GM12873 (cell line): ENCODE measurements around the gene IQCF6.

Experiments
- CTCF ChIP-seq: IDR thresholded peaks from 2 replicates; pipeline ENCODE4 v1.5.1; 2012; ENCODE audit warnings: low read depth, mild to moderate bottlenecking, moderate library complexity, low read length, control low read depth; ENCODE audit not compliant: insufficient read depth; ENCODE audit errors: missing control alignments

The IQCF6 gene

GRCh38 chr3:51759203-51759602 lies 19.8 kb downstream of the IQCF6 start:
- no peak for TF ChIP-seq CTCF

GRCh38 chr3:51751287-51751686 lies 27.8 kb downstream of the IQCF6 start:
- no peak for TF ChIP-seq CTCF

GRCh38 chr3:51750878-51751277 lies 28.2 kb downstream of the IQCF6 start:
- TF ChIP-seq CTCF, result no peak

- TF ChIP-seq CTCF, result no peak
Measured at GRCh38 chr3:51748327-51748726, 30.7 kb downstream of the IQCF6 start.

GRCh38 chr3:51747840-51748239 lies 31.2 kb downstream of the IQCF6 start:
- TF ChIP-seq CTCF, result no peak

- no peak for TF ChIP-seq CTCF
Measured at GRCh38 chr3:51739110-51739509, 39.9 kb downstream of the IQCF6 start.

GRCh38 chr3:51735950-51736349 lies 43.1 kb downstream of the IQCF6 start:
- no peak for TF ChIP-seq CTCF
